HG02798 (cell line): ENCODE data around the gene UMAD1.
"Not testable (repeated sequence)": the region's sequence is repeated elsewhere in the genome, so short reads cannot be mapped to it uniquely, and the experiment has no call there.

ENCODE experiments used
- ATAC-seq: cut with Tn5 transposase; IDR thresholded peaks from one replicate; pipeline ENCODE4 v1.9.1; 2021; ENCODE audit warnings: mild to moderate bottlenecking; ENCODE audit not compliant: unreplicated experiment, poor library complexity

Gene UMAD1

GRCh38 chr7:7819442-7820247, 179.1 kb downstream of the UMAD1 start:
- ATAC-seq: peak; percentile 47

GRCh38 chr7:7820409-7820808, 179.9 kb downstream of the UMAD1 start:
- no peak for ATAC-seq

- peak; percentile 35 for ATAC-seq
These were observed 180.4 kb downstream of the UMAD1 start for GRCh38 chr7:7820939-7821338.

- no peak for ATAC-seq
These were observed 181.0 kb downstream of the UMAD1 start for GRCh38 chr7:7821517-7821916.

GRCh38 chr7:7825294-7825693, 184.7 kb downstream of the UMAD1 start:
- ATAC-seq: not testable (repeated sequence)

- ATAC-seq: no peak
These were observed 189.1 kb downstream of the UMAD1 start for GRCh38 chr7:7829667-7830066.

GRCh38 chr7:7830122-7830878, 189.7 kb downstream of the UMAD1 start:
- no peak for ATAC-seq

- ATAC-seq: no peak
These were observed 192.0 kb downstream of the UMAD1 start for GRCh38 chr7:7832518-7832917.

- no peak for ATAC-seq
These were observed 194.2 kb downstream of the UMAD1 start for GRCh38 chr7:7834761-7835160.

- ATAC-seq: no peak
These were observed 200.5 kb downstream of the UMAD1 start for GRCh38 chr7:7841027-7841426.

- no peak for ATAC-seq
These were observed 202.7 kb downstream of the UMAD1 start for GRCh38 chr7:7843240-7843639.

- ATAC-seq: no peak
These were observed 203.4 kb downstream of the UMAD1 start for GRCh38 chr7:7843972-7844371.

GRCh38 chr7:7848246-7848645, 207.7 kb downstream of the UMAD1 start:
- no peak for ATAC-seq

- ATAC-seq: no peak
These were observed 208.3 kb downstream of the UMAD1 start for GRCh38 chr7:7848892-7849291.

GRCh38 chr7:7850150-7850549, 209.6 kb downstream of the UMAD1 start:
- no peak for ATAC-seq

GRCh38 chr7:7851381-7851780, 210.8 kb downstream of the UMAD1 start:
- no peak for ATAC-seq

GRCh38 chr7:7851991-7852390, 211.4 kb downstream of the UMAD1 start:
- ATAC-seq: no peak

GRCh38 chr7:7857143-7857583, 216.6 kb downstream of the UMAD1 start:
- no peak for ATAC-seq

GRCh38 chr7:7858559-7858958, 218.0 kb downstream of the UMAD1 start:
- no peak for ATAC-seq

GRCh38 chr7:7859411-7859810, 218.9 kb downstream of the UMAD1 start:
- no peak for ATAC-seq

GRCh38 chr7:7861211-7861633, 220.7 kb downstream of the UMAD1 start:
- no peak for ATAC-seq

- ATAC-seq: no peak
These were observed 221.8 kb downstream of the UMAD1 start for GRCh38 chr7:7862393-7862792.
